HG03060 (cell line): ENCODE data around the gene BARX2.

Experiments
- ATAC-seq: cut with Tn5 transposase; IDR thresholded peaks from one replicate; pipeline ENCODE4 v1.9.1; 2021; ENCODE audit warnings: low read depth, moderate number of reproducible peaks; ENCODE audit not compliant: unreplicated experiment

The BARX2 gene

GRCh38 chr11:129484068-129484467 is 108.4 kb downstream of the BARX2 start:
- ATAC-seq, result no peak

- no peak for ATAC-seq
Observed at GRCh38 chr11:129489249-129489648, 113.6 kb downstream of the BARX2 start.

GRCh38 chr11:129490004-129490403 is 114.4 kb downstream of the BARX2 start:
- ATAC-seq, result no peak

- no peak for ATAC-seq
Observed at GRCh38 chr11:129493746-129494145, 118.1 kb downstream of the BARX2 start.
